ENCODE measurements around the gene SPSB4.
"Not testable (repeated sequence)": the region's sequence is repeated elsewhere in the genome, so short reads cannot be mapped to it uniquely, and the experiment has no call there.

The SPSB4 gene

GRCh38 chr3:141096981-141097380, 45.8 kb downstream of the SPSB4 start:
- no peak for DNase-seq

- DNase-seq: no peak
Observed at GRCh38 chr3:141100112-141100511, 49.0 kb downstream of the SPSB4 start.

- DNase-seq: no peak
Observed at GRCh38 chr3:141100531-141101320, 49.6 kb downstream of the SPSB4 start.

- no peak for DNase-seq
Observed at GRCh38 chr3:141102372-141102771, 51.2 kb downstream of the SPSB4 start.

- DNase-seq: no peak
Observed at GRCh38 chr3:141103067-141103466, 51.9 kb downstream of the SPSB4 start.

GRCh38 chr3:141103503-141103902, 52.4 kb downstream of the SPSB4 start:
- no peak for DNase-seq

- no peak for DNase-seq
Observed at GRCh38 chr3:141104151-141104821, 53.1 kb downstream of the SPSB4 start.

GRCh38 chr3:141105828-141106628, 54.9 kb downstream of the SPSB4 start:
- DNase-seq: peak; percentile 8 to 38

GRCh38 chr3:141106842-141107241, 55.7 kb downstream of the SPSB4 start:
- DNase-seq: no peak

GRCh38 chr3:141108039-141108438, 56.9 kb downstream of the SPSB4 start:
- DNase-seq: no peak

- DNase-seq: no peak
Observed at GRCh38 chr3:141109751-141110150, 58.6 kb downstream of the SPSB4 start.

GRCh38 chr3:141110322-141110721, 59.2 kb downstream of the SPSB4 start:
- DNase-seq: no peak

GRCh38 chr3:141111364-141112155, 60.4 kb downstream of the SPSB4 start:
- DNase-seq: no peak

- DNase-seq: no peak
Observed at GRCh38 chr3:141112686-141113297, 61.6 kb downstream of the SPSB4 start.

- DNase-seq: not testable (repeated sequence)
Observed at GRCh38 chr3:141113680-141114079, 62.5 kb downstream of the SPSB4 start.

GRCh38 chr3:141114179-141114745, 63.1 kb downstream of the SPSB4 start:
- DNase-seq: no peak

- no peak for DNase-seq
Observed at GRCh38 chr3:141114816-141115460, 63.8 kb downstream of the SPSB4 start.

GRCh38 chr3:141115789-141116541, 64.8 kb downstream of the SPSB4 start:
- DNase-seq: no peak

- no peak for DNase-seq
Observed at GRCh38 chr3:141116721-141117120, 65.6 kb downstream of the SPSB4 start.

GRCh38 chr3:141117982-141118381, 66.8 kb downstream of the SPSB4 start:
- DNase-seq: not testable (repeated sequence)
